IMR-90 (cell line): ENCODE results near the gene TMEM81. TPM values are rescaled to one million over a fixed set of nuclear protein-coding genes. Genes with fewer than 3 reads are reported as not detected.

ENCODE experiments used
- ATAC-seq: fragments of 200-7000 bp; cut with Tn5 transposase; 2 replicates; pipeline ENCODE4 v1.9.1; 2020; ENCODE audit warnings: low read depth, mild to moderate bottlenecking, moderate library complexity
- BruUV-seq: library from RNA; stranded (reverse); fragments of 400-500 nt; replicated peaks from 2 replicates; lab custom pipeline; 2021; lab: Mats Ljungman, UMichigan
- CTCF ChIA-PET: fragments of 300-600 bp; formaldehyde crosslinking; extraction: SDS; loops from one replicate; lab custom pipeline; 2021; ENCODE audit warnings: antibody characterized with exemption; lab: Yijun Ruan, JAX
- POLR2A ChIA-PET: fragments of 300-600 bp; sonication (Branson Sonifier 250); formaldehyde crosslinking; loops from one replicate; lab custom pipeline; 2022; ENCODE audit warnings: antibody characterized with exemption; ENCODE audit not compliant: unreplicated experiment; lab: Charles Lee
- DNase-seq: peaks from one replicate; pipeline ENCODE4 v3.0.0; 2013
- H2AFZ ChIP-seq: replicated peaks from 2 replicates; pipeline ENCODE3; 2013; ENCODE audit warnings: low read length, mild to moderate bottlenecking; ENCODE audit not compliant: poor library complexity
- H2AK5ac ChIP-seq: 2 replicates; pipeline ENCODE4 v1.6.1; 2013; ENCODE audit warnings: low read depth, low read length, inconsistent platforms
- H2AK9ac ChIP-seq: replicated peaks from 2 replicates; pipeline ENCODE3; 2013; ENCODE audit warnings: mild to moderate bottlenecking, low read depth, low read length, moderate library complexity; ENCODE audit not compliant: poor library complexity
- H2BK120ac ChIP-seq: 2 replicates; pipeline ENCODE4 v1.6.1; 2013; ENCODE audit warnings: low read depth, low read length, inconsistent platforms
- H2BK15ac ChIP-seq: 3 replicates; pipeline ENCODE4 v1.6.1; 2013; ENCODE audit warnings: low read depth, low read length, inconsistent platforms
- H2BK20ac ChIP-seq: 2 replicates; pipeline ENCODE4 v1.6.1; 2013; ENCODE audit warnings: low read depth, mild to moderate bottlenecking, inconsistent platforms, low read length, moderate library complexity
- H2BK5ac ChIP-seq: 2 replicates; pipeline ENCODE4 v1.6.1; 2013; ENCODE audit warnings: mild to moderate bottlenecking, low read depth, low read length, inconsistent platforms; ENCODE audit not compliant: poor library complexity, severe bottlenecking
- H3K14ac ChIP-seq: replicated peaks from 2 replicates; pipeline ENCODE4 v1.6.1; 2013; ENCODE audit warnings: low read depth, low read length, inconsistent platforms
- H3K18ac ChIP-seq: 2 replicates; pipeline ENCODE4 v1.6.1; 2013; ENCODE audit warnings: low read depth, low read length, control low read depth
- H3K23ac ChIP-seq: 2 replicates; pipeline ENCODE4 v1.6.1; 2013; ENCODE audit warnings: low read depth, low read length, inconsistent platforms
- H3K27ac ChIP-seq: 2 replicates; pipeline ENCODE4 v1.5.1; 2013; ENCODE audit warnings: mild to moderate bottlenecking, control low read depth, low read length; ENCODE audit not compliant: insufficient read depth
- H3K27me3 ChIP-seq: 2 replicates; pipeline ENCODE4 v1.6.1; 2013; ENCODE audit warnings: low read length; ENCODE audit not compliant: control insufficient read depth, insufficient read depth
- H3K36me3 ChIP-seq: 2 replicates; pipeline ENCODE4 v1.6.1; 2013; ENCODE audit warnings: low read length, mixed read lengths; ENCODE audit not compliant: control insufficient read depth, insufficient read depth
- H3K4ac ChIP-seq: 2 replicates; pipeline ENCODE4 v1.6.1; 2013; ENCODE audit warnings: low read depth, low read length, inconsistent platforms
- H3K4me1 ChIP-seq: 2 replicates; pipeline ENCODE4 v1.6.1; 2013; ENCODE audit warnings: low read length, mixed read lengths; ENCODE audit not compliant: control insufficient read depth, insufficient read depth
- H3K4me2 ChIP-seq: 2 replicates; pipeline ENCODE4 v1.6.1; 2013; ENCODE audit warnings: low read depth, mild to moderate bottlenecking, control low read depth, low read length, moderate library complexity
- H3K4me3 ChIP-seq: 2 replicates; pipeline ENCODE4 v1.5.1; 2013; ENCODE audit warnings: low read depth, mild to moderate bottlenecking, control low read depth, low read length, moderate library complexity; ENCODE audit not compliant: insufficient read depth
- H3K56ac ChIP-seq: 2 replicates; pipeline ENCODE4 v1.6.1; 2013; ENCODE audit warnings: low read length, inconsistent platforms; ENCODE audit not compliant: insufficient read depth; ENCODE audit errors: extremely low read depth
- H3K79me1 ChIP-seq, 2 experiments: 2 replicates each; pipeline ENCODE4 v1.6.1; 2013; ENCODE audit warnings: low read length in 2 of 2, inconsistent platforms in 1 of 2, low read depth in 1 of 2
- H3K9ac ChIP-seq: 2 replicates; pipeline ENCODE4 v1.6.1; 2013; ENCODE audit warnings: low read depth, low read length, control low read depth
- H3K9me1 ChIP-seq: 2 replicates; pipeline ENCODE4 v1.6.1; 2013; ENCODE audit warnings: low read length, inconsistent platforms; ENCODE audit not compliant: insufficient read depth
- H3K9me3 ChIP-seq: 2 replicates; pipeline ENCODE4 v1.6.1; 2013; ENCODE audit warnings: low read length; ENCODE audit not compliant: control insufficient read depth, insufficient read depth
- H4K20me1 ChIP-seq: 2 replicates; pipeline ENCODE4 v1.6.1; 2013; ENCODE audit warnings: low read length, inconsistent platforms; ENCODE audit not compliant: insufficient read depth
- H4K5ac ChIP-seq: 2 replicates; pipeline ENCODE4 v1.6.1; 2013; ENCODE audit warnings: mild to moderate bottlenecking, low read depth, low read length, control low read depth
- H4K8ac ChIP-seq, 2 experiments: 2 replicates each; pipeline ENCODE4 v1.6.1; 2013; ENCODE audit warnings: low read depth in 2 of 2, low read length in 2 of 2, control low read depth in 1 of 2, inconsistent platforms in 1 of 2
- H4K91ac ChIP-seq: 2 replicates; pipeline ENCODE4 v1.6.1; 2013; ENCODE audit warnings: low read depth, low read length, inconsistent platforms; ENCODE audit not compliant: insufficient read depth
- CEBPB ChIP-seq: IDR thresholded peaks from 2 replicates; pipeline ENCODE4 v1.6.1; 2012; ENCODE audit warnings: low read depth, low read length, improper control_type of control experiment
- MAZ ChIP-seq: IDR thresholded peaks from 2 replicates; pipeline ENCODE4 v1.6.1; 2012; ENCODE audit warnings: low read depth, mild to moderate bottlenecking, low read length, improper control_type of control experiment, moderate library complexity, borderline replicate concordance
- RFX5 ChIP-seq: IDR thresholded peaks from 2 replicates; pipeline ENCODE4 v1.8.0; 2012; ENCODE audit warnings: low read depth, mild to moderate bottlenecking, low read length, moderate library complexity
- SMC3 ChIP-seq: fragments of 150-350 bp; IDR thresholded peaks from 2 replicates; pipeline ENCODE4 v1.6.1; 2016; ENCODE audit warnings: low read depth, mild to moderate bottlenecking, antibody characterized with exemption, low read length, moderate library complexity
- WGBS, 2 experiments: methylation state at CpG; one replicate each; pipeline versions ENCODE4 v1.1.5 to v1.1.7; 2013; ENCODE audit warnings: missing lambda C conversion rate in 2 of 2; ENCODE audit not compliant: insufficient read length in 1 of 2; ENCODE audit errors: extremely low coverage in 2 of 2; 5-methylcytosine and 5-hydroxymethylcytosine counted together
- dilution Hi-C: fragments of 300-500 bp; cut with HindIII; formaldehyde crosslinking; loops from one replicate; pipeline ENCODE4 v1.14.3; 2018; ENCODE audit warnings: low sequenced_read_pairs; ENCODE audit not compliant: unreplicated experiment
- in situ Hi-C: fragments of 300-500 bp; cut with MboI; formaldehyde crosslinking; loops from 3 replicates; pipeline ENCODE4 v1.14.3; 2019; ENCODE audit warnings: low sequenced_read_pairs, inconsistent platforms, mixed read lengths
- intact Hi-C: fragments of 100-400 bp; cut with micrococcal nuclease; formaldehyde crosslinking; loops from 2 replicates; pipeline ENCODE4 v1.10.0; 2022
- polyA plus RNA-seq, 3 experiments: library from polyadenylated mRNA; depleted of rRNA; stranded (reverse); fragments of >200 nt; gene quantifications; 2 replicates each; pipeline ENCODE4 v1.2.3, GENCODE V29; 2012; ENCODE audit warnings: low replicate concordance in 1 of 3
- total RNA-seq: library from RNA; depleted of rRNA; stranded (reverse); fragments of >200 nt; gene quantifications from 2 replicates; pipeline ENCODE4 v1.2.3, GENCODE V29; 2012
- TF ChIP-seq, protein P1 (sequence below): fragments of 150-350 bp; IDR thresholded peaks from 2 replicates; pipeline ENCODE4 v1.6.1; 2016; ENCODE audit warnings: low read depth, mild to moderate bottlenecking, low read length, moderate library complexity, borderline replicate concordance

Gene TMEM81
- total and polyA plus RNA-seq, 2 of the 4 experiments (the other 2 are of a cell fraction), result 1.5 to 1.8 TPM

DNA sequence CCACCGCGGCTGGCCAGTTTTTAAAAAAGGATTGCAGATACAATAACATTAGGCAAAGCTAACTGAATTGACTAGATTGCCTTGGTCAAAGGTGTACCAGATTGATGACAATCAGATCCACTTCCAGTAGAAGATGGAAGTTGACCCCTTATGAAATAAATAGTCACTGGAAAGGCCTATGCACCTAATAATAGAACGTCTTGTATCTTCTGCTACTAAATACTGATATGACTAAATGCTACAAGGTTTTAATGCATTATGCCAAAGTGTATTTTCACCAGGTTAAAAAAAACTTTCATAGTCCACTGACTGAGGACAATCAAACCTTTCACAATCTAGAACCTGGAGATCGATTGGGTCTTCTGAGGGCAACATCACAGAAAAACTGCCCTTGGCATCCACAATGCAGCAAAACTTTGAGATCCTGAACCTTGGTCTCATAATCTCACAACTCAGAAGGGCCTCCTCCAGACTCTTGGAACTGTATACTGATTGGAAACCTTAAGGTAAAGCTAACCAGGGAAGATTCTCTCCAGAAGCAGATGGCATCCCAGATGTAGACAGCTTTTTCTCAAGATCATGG is 45.3 kb upstream of the TMEM81 start:
- Histone ChIP-seq H3K4me2 (no peak overlapping the region), H2AFZ (no peak overlapping the region), H4K8ac (no peak overlapping the region), H4K20me1 (no peaks in the 10 kb centered on the region), H2BK120ac (no peak overlapping the region), H2BK5ac (no peak overlapping the region), H2BK20ac (no peak overlapping the region), H2AK9ac (no peak overlapping the region), H3K9me1 (0 out of 2 replicates have a peak, but pooled peaks cover 5% of the 10 kb centered on the region), H3K4ac (no peak overlapping the region), H4K5ac (no peak overlapping the region), H2AK5ac (no peak overlapping the region), H3K36me3 (no peaks in the 10 kb centered on the region), H3K27me3 (no peaks in the 10 kb centered on the region), H2BK15ac (no peak overlapping the region), H3K79me1 (no peaks in the 10 kb centered on the region), H3K4me1 (no peaks in the 10 kb centered on the region), H3K14ac (no peak overlapping the region), H3K18ac (no peak overlapping the region), H3K27ac (no peak overlapping the region), H3K4me3 (no peak overlapping the region), H3K23ac (no peak overlapping the region), H3K9ac (no peak overlapping the region), H3K9me3 (no peaks in the 10 kb centered on the region), H3K56ac (no peak overlapping the region), H4K91ac (no peak overlapping the region)
- intact Hi-C loops, result no loop called here
- BruUV-seq, result no TSS peak
- ChIA-PET POLR2A (no interaction called here), CTCF (no interaction called here)
- 50% methylated on average over 1 of the region's 4 CpGs; no CpG with 5 or more reads in 1 of the 2 experiments for WGBS, 2 experiments
- TF ChIP-seq CEBPB (no peak), RFX5 (no peak), SMC3 (no peak), MAZ (no peak)
- TF ChIP-seq, protein P1, sequence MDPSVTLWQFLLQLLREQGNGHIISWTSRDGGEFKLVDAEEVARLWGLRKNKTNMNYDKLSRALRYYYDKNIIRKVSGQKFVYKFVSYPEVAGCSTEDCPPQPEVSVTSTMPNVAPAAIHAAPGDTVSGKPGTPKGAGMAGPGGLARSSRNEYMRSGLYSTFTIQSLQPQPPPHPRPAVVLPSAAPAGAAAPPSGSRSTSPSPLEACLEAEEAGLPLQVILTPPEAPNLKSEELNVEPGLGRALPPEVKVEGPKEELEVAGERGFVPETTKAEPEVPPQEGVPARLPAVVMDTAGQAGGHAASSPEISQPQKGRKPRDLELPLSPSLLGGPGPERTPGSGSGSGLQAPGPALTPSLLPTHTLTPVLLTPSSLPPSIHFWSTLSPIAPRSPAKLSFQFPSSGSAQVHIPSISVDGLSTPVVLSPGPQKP, result no peak
- in situ Hi-C loops, result no loop called here
- DNase-seq, result no peak
- dilution Hi-C loops, result no loop called here
- no peak for ATAC-seq
